Measurements from ENCODE around the gene TRAP1. TPM values are rescaled to one million over a fixed set of nuclear protein-coding genes. Genes with fewer than 3 reads are reported as not detected.

Gene TRAP1
- total RNA-seq, 1 experiment from 2014 or later, result 416 TPM

DNA sequence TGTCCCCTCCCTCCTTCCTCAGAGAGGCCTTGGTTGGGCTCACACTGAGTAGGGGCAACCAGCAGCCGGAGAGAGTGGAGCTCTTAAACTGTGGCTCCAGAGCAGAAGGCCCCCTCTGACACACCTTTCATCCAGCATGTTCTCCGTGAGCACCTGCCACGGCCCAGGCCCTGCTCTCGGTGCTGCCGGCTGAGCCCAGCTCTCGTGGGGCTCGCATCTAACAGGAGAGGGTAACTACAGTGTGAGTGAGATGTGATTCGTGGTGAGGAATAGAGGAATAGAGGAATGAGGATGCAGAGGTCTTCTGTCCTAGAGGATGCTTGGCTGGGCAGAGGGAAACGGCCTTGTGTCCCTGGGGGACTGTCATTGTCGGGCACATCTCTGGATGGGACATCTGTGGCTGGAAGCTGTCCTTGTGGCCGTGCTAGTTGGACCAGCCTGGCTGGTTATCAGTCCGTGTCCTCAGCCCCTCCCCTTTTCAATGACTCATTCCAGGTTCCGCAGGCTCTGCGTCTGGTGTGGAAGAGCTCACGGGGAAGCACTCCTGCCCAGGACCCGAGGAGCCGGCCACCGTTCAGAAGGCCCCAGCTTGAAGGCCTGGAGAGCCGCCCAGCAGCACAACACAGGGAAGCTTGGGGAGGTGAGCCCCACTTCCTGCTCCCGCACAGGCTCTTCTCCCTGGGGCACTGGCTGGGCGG, 74.8 kb downstream of the TRAP1 start:
- ATAC-seq, result peak; percentile 83
- no TSS peak for BruUV-seq (replicated peaks)
- intact Hi-C loops (cut with micrococcal nuclease), result no loop called here
- H3K9ac ChIP-seq (ENCODE audit: low read length), result peak overlapping the region; percentile 12; the same call in 1 of the 2 replicates
- H3K79me2 ChIP-seq (ENCODE audit: insufficient read depth, low read length), result no peaks in the 10 kb centered on the region
- no peaks in the 10 kb centered on the region for H3K9me3 ChIP-seq (ENCODE audit: control insufficient read depth in 1 of 2, insufficient read depth in 1 of 2, low read depth in 1 of 2, low read length in 2 of 2)
- H3K4me1 ChIP-seq (ENCODE audit: control insufficient read depth in 1 of 2, insufficient read depth in 2 of 2, low read length in 2 of 2), result peaks cover 44 to 46% of the 10 kb centered on the region in 2 experiments
- no peaks in the 10 kb centered on the region for H4K20me1 ChIP-seq (ENCODE audit: insufficient read depth)
- H3K9me2 ChIP-seq (ENCODE audit: insufficient read depth), result no peaks in the 10 kb centered on the region
- peak; percentile 28 for DNase-seq (ENCODE audit: low read depth, low spot score)
- RAD21 ChIA-PET (ENCODE audit: low non-redundant PET in 1 of 2, low total read pairs in 2 of 2, uncharacterized antibody in 2 of 2, unreplicated experiment in 2 of 2), result no interaction called here
- H3K36me3 ChIP-seq (ENCODE audit: control insufficient read depth in 1 of 2, insufficient read depth in 2 of 2, low read length in 2 of 2), result no peaks in the 10 kb centered on the region
- TF ChIP-seq, protein P1, sequence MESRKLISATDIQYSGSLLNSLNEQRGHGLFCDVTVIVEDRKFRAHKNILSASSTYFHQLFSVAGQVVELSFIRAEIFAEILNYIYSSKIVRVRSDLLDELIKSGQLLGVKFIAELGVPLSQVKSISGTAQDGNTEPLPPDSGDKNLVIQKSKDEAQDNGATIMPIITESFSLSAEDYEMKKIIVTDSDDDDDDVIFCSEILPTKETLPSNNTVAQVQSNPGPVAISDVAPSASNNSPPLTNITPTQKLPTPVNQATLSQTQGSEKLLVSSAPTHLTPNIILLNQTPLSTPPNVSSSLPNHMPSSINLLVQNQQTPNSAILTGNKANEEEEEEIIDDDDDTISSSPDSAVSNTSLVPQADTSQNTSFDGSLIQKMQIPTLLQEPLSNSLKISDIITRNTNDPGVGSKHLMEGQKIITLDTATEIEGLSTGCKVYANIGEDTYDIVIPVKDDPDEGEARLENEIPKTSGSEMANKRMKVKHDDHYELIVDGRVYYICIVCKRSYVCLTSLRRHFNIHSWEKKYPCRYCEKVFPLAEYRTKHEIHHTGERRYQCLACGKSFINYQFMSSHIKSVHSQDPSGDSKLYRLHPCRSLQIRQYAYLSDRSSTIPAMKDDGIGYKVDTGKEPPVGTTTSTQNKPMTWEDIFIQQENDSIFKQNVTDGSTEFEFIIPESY (IDR thresholded peaks at IDR 0.05; ENCODE audit: extremely low read depth, insufficient replicate concordance, low read length), result no peak
- no peak for TF ChIP-seq CEBPB (IDR thresholded peaks at IDR 0.05; ENCODE audit: low read depth)
- peak; percentile 67 for TF ChIP-seq FOSL1 (IDR thresholded peaks at IDR 0.05; ENCODE audit: low read depth)
- no peak for TF ChIP-seq POLR2A (IDR thresholded peaks at IDR 0.05; ENCODE audit: borderline replicate concordance, extremely low read depth, insufficient read depth, insufficient read length)
- TF ChIP-seq EZH2phosphoT487 (IDR thresholded peaks at IDR 0.05; ENCODE audit: borderline replicate concordance), result no peak
- no peak for TF ChIP-seq SIN3A (IDR thresholded peaks at IDR 0.05; ENCODE audit: low read depth)
- TF ChIP-seq ZFX (IDR thresholded peaks at IDR 0.05), result no peak
- TF ChIP-seq, protein P2, sequence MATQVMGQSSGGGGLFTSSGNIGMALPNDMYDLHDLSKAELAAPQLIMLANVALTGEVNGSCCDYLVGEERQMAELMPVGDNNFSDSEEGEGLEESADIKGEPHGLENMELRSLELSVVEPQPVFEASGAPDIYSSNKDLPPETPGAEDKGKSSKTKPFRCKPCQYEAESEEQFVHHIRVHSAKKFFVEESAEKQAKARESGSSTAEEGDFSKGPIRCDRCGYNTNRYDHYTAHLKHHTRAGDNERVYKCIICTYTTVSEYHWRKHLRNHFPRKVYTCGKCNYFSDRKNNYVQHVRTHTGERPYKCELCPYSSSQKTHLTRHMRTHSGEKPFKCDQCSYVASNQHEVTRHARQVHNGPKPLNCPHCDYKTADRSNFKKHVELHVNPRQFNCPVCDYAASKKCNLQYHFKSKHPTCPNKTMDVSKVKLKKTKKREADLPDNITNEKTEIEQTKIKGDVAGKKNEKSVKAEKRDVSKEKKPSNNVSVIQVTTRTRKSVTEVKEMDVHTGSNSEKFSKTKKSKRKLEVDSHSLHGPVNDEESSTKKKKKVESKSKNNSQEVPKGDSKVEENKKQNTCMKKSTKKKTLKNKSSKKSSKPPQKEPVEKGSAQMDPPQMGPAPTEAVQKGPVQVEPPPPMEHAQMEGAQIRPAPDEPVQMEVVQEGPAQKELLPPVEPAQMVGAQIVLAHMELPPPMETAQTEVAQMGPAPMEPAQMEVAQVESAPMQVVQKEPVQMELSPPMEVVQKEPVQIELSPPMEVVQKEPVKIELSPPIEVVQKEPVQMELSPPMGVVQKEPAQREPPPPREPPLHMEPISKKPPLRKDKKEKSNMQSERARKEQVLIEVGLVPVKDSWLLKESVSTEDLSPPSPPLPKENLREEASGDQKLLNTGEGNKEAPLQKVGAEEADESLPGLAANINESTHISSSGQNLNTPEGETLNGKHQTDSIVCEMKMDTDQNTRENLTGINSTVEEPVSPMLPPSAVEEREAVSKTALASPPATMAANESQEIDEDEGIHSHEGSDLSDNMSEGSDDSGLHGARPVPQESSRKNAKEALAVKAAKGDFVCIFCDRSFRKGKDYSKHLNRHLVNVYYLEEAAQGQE (IDR thresholded peaks at IDR 0.05; ENCODE audit: low read depth), result no peak
- TF ChIP-seq SP1 (IDR thresholded peaks at IDR 0.05; ENCODE audit: low read depth), result peak; percentile 66
- TF ChIP-seq JUND (IDR thresholded peaks at IDR 0.05), result peak; percentile 78
- TF ChIP-seq EGR1 (IDR thresholded peaks at IDR 0.05; ENCODE audit: low read depth), result no peak
- TF ChIP-seq, protein P3, sequence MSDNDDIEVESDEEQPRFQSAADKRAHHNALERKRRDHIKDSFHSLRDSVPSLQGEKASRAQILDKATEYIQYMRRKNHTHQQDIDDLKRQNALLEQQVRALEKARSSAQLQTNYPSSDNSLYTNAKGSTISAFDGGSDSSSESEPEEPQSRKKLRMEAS (IDR thresholded peaks at IDR 0.05), result no peak
- no peak for TF ChIP-seq TCF7L2 (IDR thresholded peaks at IDR 0.05; ENCODE audit: borderline replicate concordance, extremely low read depth, insufficient read depth, insufficient read length)
- TF ChIP-seq RAD21 (IDR thresholded peaks at IDR 0.05; ENCODE audit: low read depth), result no peak
- TF ChIP-seq, protein P4, sequence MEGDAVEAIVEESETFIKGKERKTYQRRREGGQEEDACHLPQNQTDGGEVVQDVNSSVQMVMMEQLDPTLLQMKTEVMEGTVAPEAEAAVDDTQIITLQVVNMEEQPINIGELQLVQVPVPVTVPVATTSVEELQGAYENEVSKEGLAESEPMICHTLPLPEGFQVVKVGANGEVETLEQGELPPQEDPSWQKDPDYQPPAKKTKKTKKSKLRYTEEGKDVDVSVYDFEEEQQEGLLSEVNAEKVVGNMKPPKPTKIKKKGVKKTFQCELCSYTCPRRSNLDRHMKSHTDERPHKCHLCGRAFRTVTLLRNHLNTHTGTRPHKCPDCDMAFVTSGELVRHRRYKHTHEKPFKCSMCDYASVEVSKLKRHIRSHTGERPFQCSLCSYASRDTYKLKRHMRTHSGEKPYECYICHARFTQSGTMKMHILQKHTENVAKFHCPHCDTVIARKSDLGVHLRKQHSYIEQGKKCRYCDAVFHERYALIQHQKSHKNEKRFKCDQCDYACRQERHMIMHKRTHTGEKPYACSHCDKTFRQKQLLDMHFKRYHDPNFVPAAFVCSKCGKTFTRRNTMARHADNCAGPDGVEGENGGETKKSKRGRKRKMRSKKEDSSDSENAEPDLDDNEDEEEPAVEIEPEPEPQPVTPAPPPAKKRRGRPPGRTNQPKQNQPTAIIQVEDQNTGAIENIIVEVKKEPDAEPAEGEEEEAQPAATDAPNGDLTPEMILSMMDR (IDR thresholded peaks at IDR 0.05 in 2 of 3, conservative IDR thresholded peaks at IDR 0.05 in 1 of 3; ENCODE audit: borderline replicate concordance in 1 of 3, insufficient read depth in 1 of 3, low read depth in 2 of 3, low read length in 2 of 3), result no peak
- no peak for TF ChIP-seq EZH2 (IDR thresholded peaks at IDR 0.05)
- no peak for TF ChIP-seq ZNF274 (IDR thresholded peaks at IDR 0.05; ENCODE audit: low read depth, low read length)
- TF ChIP-seq YY1 (IDR thresholded peaks at IDR 0.05; ENCODE audit: extremely low read depth, insufficient replicate concordance, low read depth, low read length), result no peak
- H2AFZ ChIP-seq (ENCODE audit: low read depth, low read length, poor library complexity, severe bottlenecking), result no peak overlapping the region
- CTCF ChIA-PET, result interaction anchor here (1.5 kb wide), 1 partner anchor 11 kb away, joined by 7 read pairs; no protein-coding TSS in a partner anchor
- POLR2A ChIA-PET, result no interaction called here
- peak overlapping the region; percentile 69 for H3K4me2 ChIP-seq (ENCODE audit: low read length)
- H3K27me3 ChIP-seq (ENCODE audit: insufficient read depth, low read length), result no peaks in the 10 kb centered on the region
- peak overlapping the region in 1 of 2 experiments; percentile 29; a peak in 1 of 4 replicates for H3K4me3 ChIP-seq (replicated peaks in 1 of 2; ENCODE audit: low read depth in 1 of 2, low read length in 2 of 2)
- H3K27ac ChIP-seq (ENCODE audit: low read depth, low read length), result peak overlapping the region; percentile 60; the same call in 1 of the 2 replicates
